ENCODE measurements around the gene POC1B.

The POC1B gene

GRCh38 chr12:89418228-89418910 lies 107.5 kb downstream of the POC1B start:
- no peak overlapping the region for H3K4me3 ChIP-seq (replicated peaks in 1 of 2; ENCODE audit: low read depth in 2 of 2, low read length in 2 of 2)
- no peak for DNase-seq (ENCODE audit: low read depth in 2 of 2)
- TF ChIP-seq CTCF (IDR thresholded peaks at IDR 0.05; ENCODE audit: low read depth, low read length): no peak

- DNase-seq (ENCODE audit: low read depth in 2 of 2): peak; percentile 35 to 53
- no peak for TF ChIP-seq CTCF (IDR thresholded peaks at IDR 0.05; ENCODE audit: low read depth, low read length)
- no peak overlapping the region for H3K4me3 ChIP-seq (replicated peaks in 1 of 2; ENCODE audit: low read depth in 2 of 2, low read length in 2 of 2)
Measured at GRCh38 chr12:89417246-89417977, 108.4 kb downstream of the POC1B start.

- H3K4me3 ChIP-seq (replicated peaks in 1 of 2; ENCODE audit: low read depth in 2 of 2, low read length in 2 of 2): no peak overlapping the region
- no peak for TF ChIP-seq CTCF (IDR thresholded peaks at IDR 0.05; ENCODE audit: low read depth, low read length)
- no peak for DNase-seq (ENCODE audit: low read depth in 2 of 2)
Measured at GRCh38 chr12:89416049-89416792, 109.6 kb downstream of the POC1B start.

- H3K4me3 ChIP-seq (replicated peaks in 1 of 2; ENCODE audit: low read depth in 2 of 2, low read length in 2 of 2): no peak overlapping the region
- peak; percentile 56 to 66 for DNase-seq (ENCODE audit: low read depth in 2 of 2)
- no peak for TF ChIP-seq CTCF (IDR thresholded peaks at IDR 0.05; ENCODE audit: low read depth, low read length)
Measured at GRCh38 chr12:89414851-89415250, 111.0 kb downstream of the POC1B start.

- DNase-seq (ENCODE audit: low read depth in 2 of 2): no peak
- H3K4me3 ChIP-seq (replicated peaks in 1 of 2; ENCODE audit: low read depth in 2 of 2, low read length in 2 of 2): no peak overlapping the region
- no peak for TF ChIP-seq CTCF (IDR thresholded peaks at IDR 0.05; ENCODE audit: low read depth, low read length)
Measured at GRCh38 chr12:89414322-89414721, 111.5 kb downstream of the POC1B start.

- DNase-seq (ENCODE audit: low read depth in 2 of 2): no peak
- H3K4me3 ChIP-seq (replicated peaks in 1 of 2; ENCODE audit: low read depth in 2 of 2, low read length in 2 of 2): no peak overlapping the region
- no peak for TF ChIP-seq CTCF (IDR thresholded peaks at IDR 0.05; ENCODE audit: low read depth, low read length)
Measured at GRCh38 chr12:89413234-89413633, 112.6 kb downstream of the POC1B start.

Measured in cardiac fibroblast (primary cell).